ENCODE measurements around the gene FLVCR1. TPM values are rescaled to one million over a fixed set of nuclear protein-coding genes. Genes with fewer than 3 reads are reported as not detected.
"Not testable (repeated sequence)": the region's sequence is repeated elsewhere in the genome, so short reads cannot be mapped to it uniquely, and the experiment has no call there.

The FLVCR1 gene
- total RNA-seq, 2 experiments from 2014 or later = 16.5 to 22.4 TPM

GRCh38 chr1:212902054-212902453 lies 44.0 kb downstream of the FLVCR1 start:
- Histone ChIP-seq H3K4me3 (ENCODE audit: low read depth, low read length, poor library complexity, severe bottlenecking) (no peak overlapping the region), H3K36me3 (ENCODE audit: insufficient read depth, low read length) (peaks cover 40% of the 10 kb centered on the region), H3K9me3 (ENCODE audit: low read length) (peaks cover 26% of the 10 kb centered on the region), H2AFZ (ENCODE audit: low read length) (no peak overlapping the region), H3K4me1 (ENCODE audit: insufficient read depth, low read length, poor library complexity, severe bottlenecking) (no peaks in the 10 kb centered on the region), H4K20me1 (ENCODE audit: insufficient read depth, low read length) (no peaks in the 10 kb centered on the region), H3K79me2 (ENCODE audit: insufficient read depth, low read depth, low read length) (no peaks in the 10 kb centered on the region), H3K4me2 (ENCODE audit: low read length) (no peak overlapping the region), H3K9me2 (ENCODE audit: insufficient read depth, low read length) (no peaks in the 10 kb centered on the region), H3K27ac (ENCODE audit: low read depth, low read length, poor library complexity, severe bottlenecking) (no peak overlapping the region)
- ChIA-PET CTCF (ENCODE audit: unreplicated experiment) (no interaction called here), POLR2A (interaction anchor here (0.6 to 2.2 kb wide), 3 partner anchors 10 to 46 kb away, joined by 3 to 11 read pairs (median 3); no protein-coding TSS in a partner anchor)
- BruUV-seq (replicated peaks) = no TSS peak
- intact Hi-C loops (cut with micrococcal nuclease; ENCODE audit: unreplicated experiment) = no loop called here
- TF ChIP-seq CTCF (conservative IDR thresholded peaks at IDR 0.05; ENCODE audit: low read length) = no peak
- no peak for DNase-seq (ENCODE audit: low spot score)

GRCh38 chr1:212903664-212904063 lies 45.6 kb downstream of the FLVCR1 start:
- no peak overlapping the region for H3K27ac ChIP-seq (ENCODE audit: low read depth, low read length, poor library complexity, severe bottlenecking)
- H3K9me2 ChIP-seq (ENCODE audit: insufficient read depth, low read length) = no peaks in the 10 kb centered on the region
- TF ChIP-seq EZH2phosphoT487 (IDR thresholded peaks at IDR 0.05; ENCODE audit: borderline replicate concordance, low read depth, low read length) (no peak), CTCF (conservative IDR thresholded peaks at IDR 0.05; ENCODE audit: low read length) (no peak)
- CTCF ChIA-PET (ENCODE audit: unreplicated experiment) = no interaction called here
- no peaks in the 10 kb centered on the region for H4K20me1 ChIP-seq (ENCODE audit: insufficient read depth, low read length)
- no peaks in the 10 kb centered on the region for H3K4me1 ChIP-seq (ENCODE audit: insufficient read depth, low read length, poor library complexity, severe bottlenecking)
- H3K4me3 ChIP-seq (ENCODE audit: low read depth, low read length, poor library complexity, severe bottlenecking) = no peak overlapping the region
- POLR2A ChIA-PET = no interaction called here
- peaks cover 25% of the 10 kb centered on the region for H3K36me3 ChIP-seq (ENCODE audit: insufficient read depth, low read length)
- no TSS peak for BruUV-seq (replicated peaks)
- H3K79me2 ChIP-seq (ENCODE audit: insufficient read depth, low read depth, low read length) = no peaks in the 10 kb centered on the region
- DNase-seq (ENCODE audit: low spot score) = no peak
- H3K9me3 ChIP-seq (ENCODE audit: low read length) = peaks cover 26% of the 10 kb centered on the region
- intact Hi-C loops (cut with micrococcal nuclease; ENCODE audit: unreplicated experiment) = no loop called here
- no peak overlapping the region for H3K4me2 ChIP-seq (ENCODE audit: low read length)
- H2AFZ ChIP-seq (ENCODE audit: low read length) = no peak overlapping the region

GRCh38 chr1:212908071-212908470 lies 50.0 kb downstream of the FLVCR1 start:
- H2AFZ ChIP-seq (ENCODE audit: low read length); H3K4me2 ChIP-seq (ENCODE audit: low read length); BruUV-seq (replicated peaks); H3K4me1 ChIP-seq (ENCODE audit: insufficient read depth, low read length, poor library complexity, severe bottlenecking); H3K4me3 ChIP-seq (ENCODE audit: low read depth, low read length, poor library complexity, severe bottlenecking); CTCF ChIA-PET (ENCODE audit: unreplicated experiment); DNase-seq (ENCODE audit: low spot score); H4K20me1 ChIP-seq (ENCODE audit: insufficient read depth, low read length); H3K36me3 ChIP-seq (ENCODE audit: insufficient read depth, low read length); intact Hi-C loops (cut with micrococcal nuclease; ENCODE audit: unreplicated experiment); H3K9me3 ChIP-seq (ENCODE audit: low read length); H3K27ac ChIP-seq (ENCODE audit: low read depth, low read length, poor library complexity, severe bottlenecking); H3K9me2 ChIP-seq (ENCODE audit: insufficient read depth, low read length); H3K79me2 ChIP-seq (ENCODE audit: insufficient read depth, low read depth, low read length): not testable (repeated sequence)
- POLR2A ChIA-PET = interaction anchor here (0.5 kb wide), 1 partner anchor 43 kb away, joined by 3 read pairs; no protein-coding TSS in a partner anchor
